ENCODE results near the gene SLC30A2. TPM values are rescaled to one million over a fixed set of nuclear protein-coding genes. Genes with fewer than 3 reads are reported as not detected.

The SLC30A2 gene
- total RNA-seq, 1 donor from 2014 or later = not detected

- no peak for FAIRE-seq
These were observed 24.8 kb downstream of the SLC30A2 start for GRCh38 chr1:26020941-26021646.

GRCh38 chr1:26020330-26020768 lies 25.6 kb downstream of the SLC30A2 start:
- Histone ChIP-seq H3K9me3 (ENCODE audit: insufficient read depth, low read depth, low read length) (no peaks in the 10 kb centered on the region), H3K27me3 (ENCODE audit: insufficient read depth, low read length) (no peaks in the 10 kb centered on the region), H3K36me3 (ENCODE audit: insufficient read depth, low read length) (no peaks in the 10 kb centered on the region), H2AFZ (ENCODE audit: low read depth, low read length) (peak overlapping the region; percentile 6), H3K4me3 (ENCODE audit: insufficient read depth, low read depth, low read length) (peak overlapping the region; percentile 58), H3K4me2 (ENCODE audit: low read length) (peak overlapping the region; percentile 84), H3K27ac (ENCODE audit: low read depth, low read length) (peak overlapping the region; percentile 82), H4K20me1 (ENCODE audit: insufficient read depth, low read length) (no peaks in the 10 kb centered on the region), H3K4me1 (ENCODE audit: insufficient read depth, low read length) (peaks cover 82% of the 10 kb centered on the region), H3K9ac (ENCODE audit: low read length) (peak overlapping the region; percentile 55), H3K79me2 (ENCODE audit: insufficient read depth, low read length) (peaks cover 23% of the 10 kb centered on the region)
- DNase-seq (ENCODE audit: low read depth) = peak; percentile 83
- H3K9me3 Mint-ChIP-seq (ENCODE audit: unreplicated experiment) = no peaks in the 10 kb centered on the region
- H3K27ac Mint-ChIP-seq (ENCODE audit: unreplicated experiment) = peak overlapping the region; percentile 93
- H3K4me3 Mint-ChIP-seq (ENCODE audit: unreplicated experiment) = peak overlapping the region; percentile 91
- peaks cover 54% of the 10 kb centered on the region for H3K4me1 Mint-ChIP-seq (ENCODE audit: low read depth, unreplicated experiment)
- FAIRE-seq = no peak
- H3K27me3 Mint-ChIP-seq (ENCODE audit: low read depth, unreplicated experiment) = no peaks in the 10 kb centered on the region
- H3K36me3 Mint-ChIP-seq (ENCODE audit: low read depth, unreplicated experiment) = no peaks in the 10 kb centered on the region
- TF ChIP-seq EZH2 (IDR thresholded peaks at IDR 0.05; ENCODE audit: insufficient read depth, low read length) = no peak
- TF ChIP-seq CTCF (IDR thresholded peaks at IDR 0.05; ENCODE audit: insufficient read depth, low read depth, low read length) = no peak

More at GRCh38 chr1:26020941-26021646, 24.8 kb downstream of the SLC30A2 start:
- peak overlapping the region; percentile 84 for H3K4me2 ChIP-seq (ENCODE audit: low read length)
- no peaks in the 10 kb centered on the region for H3K36me3 Mint-ChIP-seq (ENCODE audit: low read depth, unreplicated experiment)
- H3K79me2 ChIP-seq (ENCODE audit: insufficient read depth, low read length) = peaks cover 23% of the 10 kb centered on the region
- H3K4me3 Mint-ChIP-seq (ENCODE audit: unreplicated experiment) = peak overlapping the region; percentile 91
- H3K36me3 ChIP-seq (ENCODE audit: insufficient read depth, low read length) = no peaks in the 10 kb centered on the region
- peaks cover 82% of the 10 kb centered on the region for H3K4me1 ChIP-seq (ENCODE audit: insufficient read depth, low read length)
- TF ChIP-seq CTCF (IDR thresholded peaks at IDR 0.05; ENCODE audit: insufficient read depth, low read depth, low read length) = no peak
- TF ChIP-seq EZH2 (IDR thresholded peaks at IDR 0.05; ENCODE audit: insufficient read depth, low read length) = no peak
- H3K27ac Mint-ChIP-seq (ENCODE audit: unreplicated experiment) = peak overlapping the region; percentile 93
- H4K20me1 ChIP-seq (ENCODE audit: insufficient read depth, low read length) = no peaks in the 10 kb centered on the region
- H3K9me3 ChIP-seq (ENCODE audit: insufficient read depth, low read depth, low read length) = no peaks in the 10 kb centered on the region
- peak overlapping the region; percentile 72 for H2AFZ ChIP-seq (ENCODE audit: low read depth, low read length)
- H3K9me3 Mint-ChIP-seq (ENCODE audit: unreplicated experiment) = no peaks in the 10 kb centered on the region
- H3K9ac ChIP-seq (ENCODE audit: low read length) = peak overlapping the region; percentile 55
- peak overlapping the region; percentile 82 for H3K27ac ChIP-seq (ENCODE audit: low read depth, low read length)
- no peaks in the 10 kb centered on the region for H3K27me3 Mint-ChIP-seq (ENCODE audit: low read depth, unreplicated experiment)
- H3K4me1 Mint-ChIP-seq (ENCODE audit: low read depth, unreplicated experiment) = peaks cover 57% of the 10 kb centered on the region
- peak; percentile 34 for DNase-seq (ENCODE audit: low read depth)
- H3K27me3 ChIP-seq (ENCODE audit: insufficient read depth, low read length) = no peaks in the 10 kb centered on the region
- H3K4me3 ChIP-seq (ENCODE audit: insufficient read depth, low read depth, low read length) = peak overlapping the region; percentile 58

All from astrocyte (in vitro differentiated cells and primary cell).